Muscle of leg (tissue), 16 donors: ENCODE measurements around the gene PRKCZ. TPM values are rescaled to one million over a fixed set of nuclear protein-coding genes. Genes with fewer than 3 reads are reported as not detected.

ENCODE experiments used
- DNase-seq: peaks from one replicate; pipeline ENCODE4 v3.0.0; 2013
- H3K27ac ChIP-seq: one replicate; pipeline ENCODE4 v1.5.1; 2013; ENCODE audit warnings: mild to moderate bottlenecking, low read length, control low read depth
- H3K27me3 ChIP-seq: one replicate; pipeline ENCODE4 v1.6.1; 2013; ENCODE audit warnings: low read length; ENCODE audit not compliant: control insufficient read depth, insufficient read depth
- H3K36me3 ChIP-seq: one replicate; pipeline ENCODE4 v1.6.1; 2013; ENCODE audit warnings: low read length; ENCODE audit not compliant: control insufficient read depth, insufficient read depth
- H3K4me1 ChIP-seq: one replicate; pipeline ENCODE4 v1.6.1; 2013; ENCODE audit warnings: low read length; ENCODE audit not compliant: control insufficient read depth, insufficient read depth
- H3K4me3 ChIP-seq: one replicate; pipeline ENCODE4 v1.5.1; 2013; ENCODE audit warnings: low read length, control low read depth
- H3K9me3 ChIP-seq: replicated peaks from 2 replicates; pipeline ENCODE4 v1.6.1; 2013; ENCODE audit warnings: low read depth, low read length; ENCODE audit not compliant: control insufficient read depth
- WGBS: methylation state at CpG from one replicate; pipeline ENCODE4 v1.1.5; 2013; ENCODE audit warnings: missing lambda C conversion rate; ENCODE audit not compliant: insufficient coverage; 5-methylcytosine and 5-hydroxymethylcytosine counted together
- long read RNA-seq, 11 donors: transcript quantifications; one replicate each; lab custom pipeline, GENCODE V29; 2026
- polyA plus RNA-seq, 8 donors: library from polyadenylated mRNA; unstranded; fragments of 120-200 nt; gene quantifications; one replicate each; pipeline versions ENCODE4 v1.2.1 to v1.2.3, GENCODE V29; 2013; ENCODE audit warnings: inconsistent platforms in 1 of 8, low replicate concordance in 1 of 8; ENCODE audit not compliant: insufficient read length in 8 of 8, insufficient read depth in 1 of 8
- total RNA-seq: library from RNA; stranded (reverse); fragments of 120-200 nt; gene quantifications from one replicate; pipeline ENCODE4 v1.2.4, GENCODE V29; 2013

PRKCZ gene
- 6.0 TPM for total RNA-seq
- polyA plus RNA-seq = 10 to 100 TPM in 1 of 8 donors, 1 to 10 TPM in 7; 4.0 to 10.5 (median 5.6) TPM
- long read RNA-seq, donor 1 = 0 reads
- long read RNA-seq, donor 2 = 0 reads
- long read RNA-seq, donor 3 = 0 reads
- long read RNA-seq, donor 4 = 0 reads
- long read RNA-seq, donor 5, partial matches to known transcripts = 5 of 5 reads
- long read RNA-seq, donor 5, other reads (novel, unspliced or antisense) = 0 of 5 reads
- long read RNA-seq, donor 6 = 0 reads
- long read RNA-seq, donor 7, partial matches to known transcripts = 25 of 60 reads
- long read RNA-seq, donor 7, other reads (novel, unspliced or antisense) = 33 of 60 reads
- long read RNA-seq, donor 8 = 0 reads
- long read RNA-seq, donor 9, partial matches to known transcripts = 8 of 37 reads
- long read RNA-seq, donor 9, other reads (novel, unspliced or antisense) = 29 of 37 reads
- long read RNA-seq, donor 10, partial matches to known transcripts = 9 of 71 reads
- long read RNA-seq, donor 10, other reads (novel, unspliced or antisense) = 62 of 71 reads
- long read RNA-seq, donor 11, partial matches to known transcripts = 23 of 40 reads
- long read RNA-seq, donor 11, other reads (novel, unspliced or antisense) = 17 of 40 reads

DNA sequence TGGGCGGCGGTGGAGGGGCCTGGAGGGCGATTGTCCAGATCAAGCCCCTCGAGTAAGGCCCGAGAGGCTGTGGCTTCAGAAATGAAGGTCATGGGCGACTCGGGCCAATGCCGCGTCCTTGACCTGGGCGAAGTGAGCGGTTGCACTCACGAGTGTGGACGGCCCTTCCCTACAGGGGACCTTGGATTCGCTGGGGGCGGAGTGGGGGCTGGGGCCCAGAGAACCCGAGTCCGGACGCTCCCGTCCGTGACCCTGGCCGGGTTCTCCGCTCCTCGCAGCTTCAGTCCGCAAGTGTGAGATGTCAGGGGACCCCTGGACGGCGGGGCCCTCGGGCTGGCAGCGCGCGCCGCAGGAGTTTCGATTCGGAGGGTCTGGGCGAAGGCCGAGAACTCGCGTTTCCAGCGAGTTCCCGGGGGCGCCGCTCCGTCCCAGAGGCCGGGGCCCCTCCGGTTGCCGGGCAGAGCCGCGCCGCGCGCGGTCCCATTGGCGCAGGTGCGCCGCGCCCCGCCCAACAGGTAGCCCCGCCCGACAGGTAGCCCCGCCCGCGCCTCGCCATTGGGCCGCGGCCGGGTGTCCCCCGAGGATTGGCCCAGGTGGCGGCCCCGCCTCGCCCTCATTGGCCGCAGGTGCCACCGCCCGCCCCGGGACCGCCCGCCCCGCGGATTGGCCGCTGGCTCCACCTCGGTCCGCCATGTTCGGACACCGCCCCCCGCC is at the start of gene PRKCZ:
PRKCZ (plus strand) TSS at position 694 of the 714 bp plus-strand sequence. CDS start 220 bp downstream, outside the sequence.
- Histone ChIP-seq H3K9me3 (no peaks in the 10 kb centered on the region), H3K4me3 (peak within 1 kb of the TSS; percentile 34), H3K36me3 (no peaks in the 10 kb centered on the region), H3K4me1 (peaks cover 24% of the 10 kb centered on the region), H3K27me3 (peaks cover 73% of the 10 kb centered on the region), H3K27ac (no peak within 1 kb of the TSS)
- under 1% methylated on average over 82 of the region's 83 CpGs for WGBS
- no peak for DNase-seq

DNA sequence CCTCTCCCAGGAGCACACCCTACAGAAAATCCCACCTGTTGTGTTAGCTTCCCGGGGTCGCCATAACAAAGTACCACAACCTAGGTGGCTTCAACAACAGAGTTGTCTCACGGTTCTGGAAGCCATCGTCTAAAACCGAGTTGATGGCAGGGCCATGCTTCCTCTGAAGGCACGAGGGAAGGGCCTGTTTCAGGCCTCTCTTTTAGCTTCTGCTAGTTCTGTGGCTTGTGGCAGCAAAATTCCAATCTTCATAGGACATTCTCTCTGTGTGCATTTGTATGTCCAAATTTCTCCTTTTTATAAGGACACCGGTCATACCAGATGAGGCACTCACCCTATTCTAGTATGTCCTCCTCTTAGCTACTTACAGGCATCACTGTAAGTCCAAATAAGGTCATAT is 49.8 kb upstream of the PRKCZ start:
- Histone ChIP-seq H3K27ac (no peak overlapping the region), H3K4me3 (no peak overlapping the region), H3K9me3 (no peaks in the 10 kb centered on the region), H3K4me1 (peaks cover 7% of the 10 kb centered on the region), H3K36me3 (no peaks in the 10 kb centered on the region), H3K27me3 (peaks cover 31% of the 10 kb centered on the region)
- DNase-seq = no peak
- WGBS = 86% methylated on average over 5 of the region's 7 CpGs

DNA sequence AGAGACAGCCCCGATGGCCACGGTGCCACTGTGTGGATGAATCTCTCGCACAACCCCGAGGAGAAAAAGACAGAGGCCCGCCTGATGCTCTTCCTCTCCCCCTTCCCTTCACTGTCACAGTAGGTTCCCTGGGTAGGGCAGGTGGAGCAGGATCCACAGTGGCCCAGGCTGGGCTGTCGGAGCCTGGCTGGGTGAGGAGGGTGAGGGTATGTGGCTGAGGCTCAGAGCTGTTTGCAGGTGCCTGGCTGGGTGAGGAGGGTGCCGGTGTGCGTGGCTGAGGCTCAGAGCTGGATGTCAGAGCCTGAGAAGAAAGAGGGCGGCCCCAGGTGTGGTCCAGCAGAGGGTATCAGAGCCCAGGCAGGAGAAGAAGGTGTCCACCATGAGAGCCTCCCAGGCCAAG is 49.4 kb upstream of the PRKCZ start:
- 87% methylated on average over 3 of the region's 9 CpGs for WGBS
- no peak overlapping the region for H3K4me3 ChIP-seq
- H3K27me3 ChIP-seq = peaks cover 36% of the 10 kb centered on the region
- no peak overlapping the region for H3K27ac ChIP-seq
- no peaks in the 10 kb centered on the region for H3K36me3 ChIP-seq
- no peaks in the 10 kb centered on the region for H3K9me3 ChIP-seq
- DNase-seq = no peak
- H3K4me1 ChIP-seq = peaks cover 7% of the 10 kb centered on the region

DNA sequence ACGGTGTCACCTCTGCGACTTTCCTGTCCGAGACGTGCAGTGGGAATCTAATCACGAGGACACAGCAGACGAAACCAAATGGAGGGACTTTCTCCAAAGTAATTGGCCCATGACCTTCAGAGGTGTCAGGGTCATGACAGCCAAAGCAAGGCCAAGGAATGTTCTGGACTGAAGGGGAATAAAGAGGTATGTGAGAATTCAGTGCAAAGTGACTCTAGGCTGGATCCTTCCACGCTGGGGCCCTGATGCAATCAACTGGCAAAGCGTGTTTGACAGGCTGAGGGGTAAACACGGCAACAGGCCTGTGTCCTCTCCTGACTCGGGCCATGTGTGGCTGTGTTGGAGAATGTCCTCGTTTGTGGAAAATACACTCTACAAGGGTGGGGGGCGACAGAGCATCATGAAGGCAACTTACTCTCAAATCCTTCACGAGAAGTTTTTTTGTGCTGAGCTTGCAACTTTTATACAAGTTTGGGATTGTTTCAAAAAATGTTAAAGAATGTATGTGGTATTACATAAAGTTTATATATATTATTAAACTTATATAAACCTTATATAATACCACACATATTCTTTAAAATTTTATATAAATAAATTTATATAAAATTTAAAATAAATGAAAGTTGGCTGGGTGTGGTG is 48.3 kb upstream of the PRKCZ start:
- Histone ChIP-seq H3K36me3 (no peaks in the 10 kb centered on the region), H3K9me3 (no peaks in the 10 kb centered on the region), H3K4me1 (peaks cover 7% of the 10 kb centered on the region), H3K27ac (no peak overlapping the region), H3K4me3 (no peak overlapping the region), H3K27me3 (peaks cover 42% of the 10 kb centered on the region)
- 68% methylated on average over 9 of the region's 13 CpGs for WGBS
- DNase-seq = no peak

DNA sequence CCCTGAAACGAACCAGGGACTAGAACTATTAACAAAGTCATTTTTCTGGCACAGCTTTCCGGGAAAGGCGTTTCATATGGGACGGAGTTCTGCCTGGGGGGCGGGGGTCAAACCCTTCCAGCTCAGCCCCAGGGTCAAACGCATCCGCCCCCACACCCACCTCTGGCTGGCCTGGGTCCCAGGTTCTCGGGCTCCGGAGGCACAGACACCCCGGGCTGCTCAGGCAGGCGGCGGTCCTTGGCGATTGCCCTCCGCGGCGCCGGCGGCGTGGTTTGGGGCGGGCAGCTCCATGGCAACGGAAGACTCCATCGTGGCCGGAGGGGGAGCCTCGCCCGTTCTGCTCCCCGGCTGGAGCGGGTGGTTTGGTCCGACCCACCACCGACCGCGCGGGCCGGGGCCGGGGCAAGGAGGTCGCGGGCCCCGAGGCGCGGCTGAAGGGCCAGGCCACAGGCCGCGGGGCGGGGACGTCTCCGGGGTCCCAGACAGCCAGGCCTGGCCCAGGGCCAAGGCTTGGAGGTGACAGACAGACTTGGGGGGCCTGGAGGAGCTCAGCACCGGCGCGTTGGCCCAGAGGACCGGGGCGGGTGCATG is 46.6 kb upstream of the PRKCZ start, which contains the start of gene CFAP74:
CFAP74 (minus strand) TSS at position 246 of the 591 bp plus-strand sequence. CDS start 12,830 bp downstream, outside the sequence.
- DNase-seq = no peak

DNA sequence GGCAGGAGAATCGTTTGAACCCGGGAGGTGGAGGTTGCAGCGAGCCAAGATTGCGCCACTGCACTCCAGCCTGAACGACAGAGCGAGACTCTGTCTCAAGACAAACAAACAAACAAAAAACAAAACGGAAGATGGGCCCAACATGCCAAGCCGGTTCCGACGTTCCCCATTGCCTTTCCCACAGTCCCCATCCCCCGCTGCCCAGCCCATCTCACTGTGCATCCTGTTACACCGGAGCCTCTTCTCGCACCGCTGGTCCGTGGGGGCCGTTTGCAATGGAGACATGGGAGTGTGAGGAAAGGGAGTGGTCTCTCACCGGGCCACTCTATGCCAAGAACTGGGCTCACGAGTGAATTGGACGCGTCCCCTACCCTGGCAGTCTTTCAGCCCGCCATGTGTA is 45.4 kb upstream of the PRKCZ start:
- Histone ChIP-seq H3K4me3 (no peak overlapping the region), H3K27me3 (peaks cover 60% of the 10 kb centered on the region), H3K36me3 (no peaks in the 10 kb centered on the region), H3K9me3 (no peaks in the 10 kb centered on the region), H3K27ac (no peak overlapping the region), H3K4me1 (peaks cover 7% of the 10 kb centered on the region)
- 65% methylated on average over 8 of the region's 21 CpGs for WGBS
- DNase-seq = no peak

More for the DNA sequence above, 46.6 kb upstream of the PRKCZ start, which contains the start of gene CFAP74:
- WGBS = 1% methylated on average over 45 of the region's 49 CpGs
- Histone ChIP-seq H3K4me1 (peaks cover 7% of the 10 kb centered on the region), H3K9me3 (no peaks in the 10 kb centered on the region), H3K27ac (no peak within 1 kb of the TSS), H3K36me3 (no peaks in the 10 kb centered on the region), H3K4me3 (no peak within 1 kb of the TSS), H3K27me3 (peaks cover 48% of the 10 kb centered on the region)

DNA sequence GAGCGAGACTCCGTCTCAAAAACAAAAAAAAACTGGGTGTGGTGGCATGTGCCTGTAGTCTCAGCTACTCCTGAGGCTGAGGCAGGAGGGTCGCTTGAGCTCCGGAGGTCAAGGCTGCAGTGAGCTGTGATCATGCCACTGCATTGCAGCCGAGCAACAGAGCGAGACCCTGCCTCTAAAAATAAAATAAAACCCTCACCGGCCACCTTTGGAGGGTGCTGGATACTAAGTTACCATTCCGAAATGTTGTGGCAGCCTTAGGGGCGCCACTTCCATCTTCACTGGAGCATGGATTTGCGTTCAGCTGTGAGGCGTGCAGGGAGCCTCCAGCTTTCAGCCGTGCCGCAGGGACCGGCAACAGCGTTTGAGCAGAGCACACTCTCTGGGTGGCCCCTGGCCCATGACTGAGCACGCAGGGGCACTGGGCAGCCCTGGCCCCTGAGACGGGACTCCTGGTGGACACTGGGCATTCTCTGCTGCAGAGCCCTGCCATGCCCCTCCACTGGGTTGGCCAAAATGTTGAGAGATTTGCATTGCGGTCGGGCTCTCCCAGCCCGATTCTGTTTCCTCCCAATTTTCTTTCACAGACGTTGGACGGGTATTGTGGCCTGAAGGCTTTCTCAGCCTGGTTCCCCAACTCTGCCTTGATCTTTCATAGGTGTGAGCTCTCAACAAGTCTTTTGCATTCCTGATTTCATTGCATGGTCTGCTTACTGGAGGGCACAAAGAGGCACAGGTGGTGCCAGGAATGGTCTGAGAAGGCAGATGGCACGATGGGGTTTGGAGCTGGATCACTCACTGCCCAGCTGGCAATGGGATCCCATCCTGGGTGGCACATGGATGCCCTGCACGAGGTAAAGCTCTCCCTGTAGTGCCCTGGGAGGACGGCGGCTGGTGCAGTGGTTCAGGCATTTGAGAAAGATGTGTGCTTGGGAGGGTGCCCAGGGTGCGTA is 40.8 kb upstream of the PRKCZ start:
- Histone ChIP-seq H3K36me3 (no peaks in the 10 kb centered on the region), H3K27me3 (peaks cover 67% of the 10 kb centered on the region), H3K4me1 (no peaks in the 10 kb centered on the region), H3K27ac (no peak overlapping the region), H3K9me3 (no peaks in the 10 kb centered on the region), H3K4me3 (no peak overlapping the region)
- DNase-seq = no peak
- WGBS = 81% methylated on average over 26 of the region's 27 CpGs

DNA sequence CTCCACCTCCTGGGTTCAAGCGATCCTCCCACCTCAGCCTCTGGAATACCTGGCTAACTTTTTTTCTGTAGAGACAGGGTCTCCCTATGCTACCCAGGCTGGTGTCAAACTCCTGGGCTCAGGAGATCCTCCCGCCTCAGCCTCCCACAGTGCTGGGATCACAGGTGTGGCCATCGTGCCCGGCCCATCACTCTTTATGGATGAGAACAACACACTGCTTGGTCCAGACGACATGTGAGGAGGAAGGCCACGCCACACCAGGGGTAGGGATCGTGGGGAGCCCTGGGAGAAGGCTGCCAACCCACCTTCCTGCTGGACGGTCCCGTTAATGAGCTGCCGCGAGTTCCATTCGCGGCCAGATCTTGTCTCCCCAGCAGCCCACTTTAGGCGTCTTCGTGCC is 36.0 kb upstream of the PRKCZ start:
- Histone ChIP-seq H3K27ac (no peak overlapping the region), H3K9me3 (no peaks in the 10 kb centered on the region), H3K27me3 (peaks cover 76% of the 10 kb centered on the region), H3K4me1 (peaks cover 4% of the 10 kb centered on the region), H3K4me3 (no peak overlapping the region), H3K36me3 (no peaks in the 10 kb centered on the region)
- no peak for DNase-seq
- WGBS = 77% methylated on average over 13 of the region's 15 CpGs
